Psoas muscle (tissue), 8 donors: ENCODE measurements around the gene HES5. TPM values are rescaled to one million over a fixed set of nuclear protein-coding genes. Genes with fewer than 3 reads are reported as not detected.

Experiments
- ATAC-seq, 4 donors: fragments of 200-7000 bp; cut with Tn5 transposase; one replicate each; pipeline ENCODE4 v1.9.1; 2020; ENCODE audit warnings: moderate library complexity in 3 of 4, mild to moderate bottlenecking in 2 of 4
- DNase-seq, 2 donors: peaks; one replicate each; pipeline ENCODE4 v3.0.0-alpha.2; 2020
- H3K27ac ChIP-seq: fragments of 200-600 bp; one replicate; pipeline ENCODE4 v1.8.0; 2022
- H3K27me3 ChIP-seq, 3 donors: fragments of 200-600 bp in 1 of 3; one replicate each; pipeline versions ENCODE4 v1.6.1 to v1.8.0; 2013 to 2022; ENCODE audit warnings: low read length in 2 of 3, mild to moderate bottlenecking in 2 of 3, moderate library complexity in 1 of 3; ENCODE audit not compliant: insufficient read depth in 3 of 3
- H3K36me3 ChIP-seq, 2 donors: fragments of 200-600 bp in 1 of 2; one replicate each; pipeline versions ENCODE4 v1.6.1 to v1.8.0; 2013 to 2022; ENCODE audit warnings: low read depth in 1 of 2, mild to moderate bottlenecking in 1 of 2, moderate library complexity in 1 of 2; ENCODE audit not compliant: insufficient read depth in 1 of 2
- H3K4me1 ChIP-seq: fragments of 200-600 bp; one replicate; pipeline ENCODE4 v1.8.0; 2022
- H3K4me3 ChIP-seq: fragments of 200-600 bp; one replicate; pipeline ENCODE4 v1.8.0; 2022; ENCODE audit warnings: mild to moderate bottlenecking
- H3K9me3 ChIP-seq: fragments of 200-600 bp; one replicate; pipeline ENCODE4 v1.8.0; 2022
- CTCF ChIP-seq: fragments of 200-600 bp; IDR thresholded peaks from one replicate; pipeline ENCODE4 v1.8.0; 2022; ENCODE audit warnings: antibody characterized with exemption
- WGBS, 3 donors: extraction: QIAGEN DNeasy Blood & Tissue Kit; methylation state at CpG; one replicate each; pipeline versions ENCODE4 v1.1.6 to v1.1.7; 2013; 5-methylcytosine and 5-hydroxymethylcytosine counted together
- intact Hi-C, 2 donors: fragments of 100-400 bp; cut with DNase I; formaldehyde crosslinking; loops; one replicate each; pipeline versions ENCODE4 v1.11.0 to v1.14.2; 2022
- polyA plus RNA-seq, 3 donors: library from polyadenylated mRNA; stranded (reverse); fragments of 200-250 nt; gene quantifications; one replicate each; pipeline ENCODE4 v1.2.3, GENCODE V29; 2013
- total RNA-seq, 4 donors: library from RNA; stranded (reverse); fragmentation: NEBNext Ultra II Directional in 2 of 4; extraction: Animal tissue kit (Norgen Biotek cat#: 25700) in 2 of 4; gene quantifications; one replicate each; pipeline versions ENCODE4 v1.2.1 to v1.2.4, GENCODE V29; 2021 to 2023
- donor health status: healthy with polysubstance abuse.
- donor health status: DM: no; HTN: no; CAD: no; lungs with moderate emphysema.
- donor health status: Bipolar disorder and iron deficiency.
- donor health status: healthy.
- donor health status: DM: yes; HTN: yes; CAD: no.
- donor health status: DM: no; HTN: no; CAD: no.
- donor health status: DM: no; HTN: no; CAD: no.
- donor health status: DM: yes; HTN: yes; CAD: no.

Gene HES5
- total and polyA plus RNA-seq, 7 donors = 0.13 to 0.77 (median 0.28) TPM; not detected in 1

GRCh38 chr1:2530513-2531361 is 674 bp upstream of the HES5 start:
- 13 to 21% (median 16%) methylated on average over 23 to 30 of the region's 30 CpGs for WGBS, 3 donors
- DNase-seq (no peak), ATAC-seq (no peak)
- H3K27ac ChIP-seq = no peak overlapping the region
- H3K27me3 ChIP-seq = peaks cover 0 to under 1% (median 0%) of the 10 kb centered on the region in 3 donors
- no peaks in the 10 kb centered on the region for H3K36me3 ChIP-seq
- peaks cover 57% of the 10 kb centered on the region for H3K4me1 ChIP-seq
- peak overlapping the region; percentile 58 for H3K4me3 ChIP-seq
- intact Hi-C loops = loop anchor here (5.0 kb wide), 2 partner anchors 118 to 338 kb away; partner anchors contain the start of genes FAAP20 (in 1 of the 2) and PEX10 (in 1 of the 2)
- no peak for TF ChIP-seq CTCF
- H3K9me3 ChIP-seq = no peaks in the 10 kb centered on the region

DNA sequence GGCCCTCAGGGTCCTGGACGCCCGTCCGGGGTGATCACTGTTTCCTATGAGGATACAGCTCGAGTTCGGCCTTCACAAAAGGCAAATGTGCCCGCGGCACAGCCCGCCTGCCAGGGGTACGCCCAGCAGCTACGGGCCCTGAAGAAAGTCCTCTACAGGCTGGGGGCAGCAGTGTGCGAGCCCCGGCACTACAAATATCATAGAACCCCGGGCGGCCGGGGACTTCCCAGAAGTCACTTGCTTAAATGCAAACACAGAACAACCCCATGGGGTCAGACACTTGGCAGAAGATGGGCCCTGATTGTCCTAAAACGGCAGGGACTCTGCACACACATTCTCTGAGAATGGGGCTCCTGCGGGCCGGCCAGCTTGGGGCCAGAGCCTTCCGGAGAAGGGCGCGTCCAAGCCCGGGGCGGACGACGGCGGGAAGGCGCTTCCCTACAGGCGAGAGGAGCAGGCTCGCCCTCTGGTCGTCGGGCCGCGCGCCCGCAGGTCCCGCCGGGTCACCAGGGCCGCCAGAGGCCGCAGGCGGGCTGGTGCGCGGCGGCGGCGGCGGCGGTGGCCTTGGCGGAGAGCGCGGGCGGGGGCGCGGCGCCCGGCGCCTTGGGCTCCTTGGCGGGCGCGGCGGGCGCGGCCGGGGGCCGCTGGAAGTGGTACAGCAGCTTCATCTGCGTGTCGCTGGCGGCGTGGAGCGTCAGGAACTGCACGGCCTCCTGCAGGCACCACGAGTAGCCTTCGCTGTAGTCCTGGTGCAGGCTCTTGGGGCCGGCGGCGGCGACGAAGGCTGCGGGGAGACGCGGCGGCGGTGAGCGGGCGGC is 888 bp downstream of the HES5 start:
- ATAC-seq = no peak
- WGBS, 3 donors = 2 to 4% (median 4%) methylated on average over 42 to 84 of the region's 84 CpGs

GRCh38 chr1:2528611-2528965 is 1.5 kb downstream of the HES5 start:
- intact Hi-C loops = loop anchor here (5.0 kb wide), 3 partner anchors 116 to 341 kb away; partner anchors contain the start of genes MORN1 (in 1 of the 2), PEX10 (in 1 of the 2) and RER1 (in 1 of the 2)
- 20 to 38% (median 31%) methylated on average over 10 of the region's 10 CpGs for WGBS, 3 donors
- Histone ChIP-seq H3K4me3 (peak overlapping the region; percentile 52), H3K4me1 (peaks cover 75% of the 10 kb centered on the region), H3K27ac (peak overlapping the region; percentile 52), H3K27me3 (no peaks in the 10 kb centered on the region), H3K9me3 (no peaks in the 10 kb centered on the region), H3K36me3 (no peaks in the 10 kb centered on the region)
- no peak for ATAC-seq
- TF ChIP-seq CTCF = no peak
- no peak for DNase-seq

More for the DNA sequence above, 888 bp downstream of the HES5 start:
- no peaks in the 10 kb centered on the region for H3K36me3 ChIP-seq
- peak overlapping the region; percentile 52 for H3K27ac ChIP-seq
- TF ChIP-seq CTCF = no peak
- H3K27me3 ChIP-seq = no peaks in the 10 kb centered on the region
- H3K4me3 ChIP-seq = peak overlapping the region; percentile 58
- intact Hi-C loops = loop anchor here (5.0 kb wide), 3 partner anchors 117 to 342 kb away; partner anchors contain the start of genes MORN1 (in 1 of the 2), PEX10 (in 1 of the 2) and RER1 (in 1 of the 2)
- DNase-seq = peak in 1 of 2 donors; percentile 47
- H3K4me1 ChIP-seq = peaks cover 69% of the 10 kb centered on the region
- H3K9me3 ChIP-seq = no peaks in the 10 kb centered on the region

GRCh38 chr1:2528016-2528415 is 2.0 kb downstream of the HES5 start:
- H3K4me1 ChIP-seq = peaks cover 76% of the 10 kb centered on the region
- H3K9me3 ChIP-seq = no peaks in the 10 kb centered on the region
- intact Hi-C loops = loop anchor here (5.0 kb wide), 3 partner anchors 116 to 341 kb away; partner anchors contain the start of genes MORN1 (in 1 of the 2), PEX10 (in 1 of the 2) and RER1 (in 1 of the 2)
- peak overlapping the region; percentile 52 for H3K4me3 ChIP-seq
- no peaks in the 10 kb centered on the region for H3K27me3 ChIP-seq
- TF ChIP-seq CTCF = no peak
- H3K36me3 ChIP-seq = no peaks in the 10 kb centered on the region
- 23 to 30% (median 25%) methylated on average over 10 to 12 of the region's 12 CpGs for WGBS, 3 donors
- peak; percentile 78 to 92 for DNase-seq
- ATAC-seq = peak; percentile 71 to 81 (median 77)
- H3K27ac ChIP-seq = peak overlapping the region; percentile 76
